K562 (cell line): ENCODE results near the gene CCDC174. TPM values are rescaled to one million over a fixed set of nuclear protein-coding genes. Genes with fewer than 3 reads are reported as not detected.

Experiments
- BACH1 ChIP-seq: fragments of 200-800 bp; sonication (Bioruptor generic); IDR thresholded peaks from 2 replicates; pipeline ENCODE4 v1.6.1; 2016; ENCODE audit warnings: missing genetic modification characterization, missing compliant biosample characterization
- HCFC1 ChIP-seq: IDR thresholded peaks from 2 replicates; pipeline ENCODE4 v1.6.1; 2012; ENCODE audit warnings: low read depth, low read length, improper control_type of control experiment
- ILK ChIP-seq: fragments of 450-650 bp; IDR thresholded peaks from 2 replicates; pipeline ENCODE4 v1.6.1; 2016; ENCODE audit warnings: missing genetic modification characterization, low read depth, mild to moderate bottlenecking, missing compliant biosample characterization, moderate library complexity, borderline replicate concordance
- KDM4B ChIP-seq, 2 experiments: fragments of 450-650 bp in 1 of 2; sonication (generic) in 1 of 2; IDR thresholded peaks; 2 replicates each; pipeline ENCODE4 v1.6.1; 2016 to 2017; ENCODE audit warnings: borderline replicate concordance in 2 of 2, antibody characterized with exemption in 1 of 2, low read depth in 1 of 2, mild to moderate bottlenecking in 1 of 2
- MAZ ChIP-seq, 2 experiments: fragments of 450-650 bp in 1 of 2; sonication (generic) in 1 of 2; formaldehyde crosslinking; IDR thresholded peaks in 1 of 2; conservative IDR thresholded peaks in 1 of 2; 2 replicates each; pipeline versions ENCODE4 v1.4.0 to v1.5.0; 2020; ENCODE audit warnings: mild to moderate bottlenecking in 1 of 2, missing genetic modification reagents in 1 of 2
- OTX1 ChIP-seq: fragments of 450-650 bp; formaldehyde crosslinking; IDR thresholded peaks from 2 replicates; pipeline ENCODE4 v1.4.0; 2022; ENCODE audit warnings: mild to moderate bottlenecking
- PCBP2 ChIP-seq: fragments of 200-400 bp; formaldehyde crosslinking; IDR thresholded peaks from 2 replicates; pipeline ENCODE4 v1.6.1; 2018; ENCODE audit warnings: low read length, low read depth, mild to moderate bottlenecking, moderate library complexity; ENCODE audit not compliant: poor library complexity, severe bottlenecking
- PTRF ChIP-seq: fragments of 450-650 bp; IDR thresholded peaks from 2 replicates; pipeline ENCODE4 v1.6.1; 2016; ENCODE audit warnings: mild to moderate bottlenecking, missing genetic modification characterization, missing compliant biosample characterization
- PYGO2 ChIP-seq: fragments of 450-650 bp; IDR thresholded peaks from 2 replicates; pipeline ENCODE4 v1.6.1; 2016; ENCODE audit warnings: mild to moderate bottlenecking, missing genetic modification characterization, moderate library complexity, missing compliant biosample characterization
- STAG1 ChIP-seq: sonication (generic); formaldehyde crosslinking; IDR thresholded peaks from 2 replicates; pipeline ENCODE4 v1.5.0; 2020; ENCODE audit warnings: missing genetic modification reagents, borderline replicate concordance
- TEAD2 ChIP-seq: fragments of 450-650 bp; IDR thresholded peaks from 2 replicates; pipeline ENCODE4 v1.6.1; 2016; ENCODE audit warnings: missing genetic modification characterization, control low read depth, missing compliant biosample characterization
- TSC22D4 ChIP-seq: fragments of 450-650 bp; IDR thresholded peaks from 2 replicates; pipeline ENCODE4 v1.6.1; 2016; ENCODE audit warnings: missing genetic modification characterization, missing biosample characterization, control low read depth
- ZBTB7A ChIP-seq: IDR thresholded peaks from 2 replicates; pipeline ENCODE4 v1.6.1; 2011; ENCODE audit warnings: low read depth, mild to moderate bottlenecking, low read length, moderate library complexity, borderline replicate concordance; ENCODE audit not compliant: control insufficient read depth
- ZNF766 ChIP-seq: fragments of 200-800 bp; sonication (Bioruptor generic); conservative IDR thresholded peaks from 2 replicates; pipeline ENCODE4 v1.6.1; 2016; ENCODE audit warnings: missing genetic modification characterization, missing compliant biosample characterization
- polyA plus RNA-seq, 8 experiments: library from polyadenylated mRNA; depleted of rRNA in 4 of 8; stranded (reverse) in 5 of 8; unstranded in 3 of 8; fragments of >200 nt; fragmentation: Nextera tagmentation in 2 of 8; fragmentation: Illumina TruSeq in 1 of 8; extraction: Ambion mirVana in 2 of 8; extraction: Trizol in 1 of 8; gene quantifications; 2 replicates each; pipeline versions ENCODE4 v1.2.1 to v1.2.3, GENCODE V29; 2011 to 2014; ENCODE audit warnings: inconsistent platforms in 1 of 8, missing spikeins in 1 of 8
- total RNA-seq, 7 experiments: library from RNA; depleted of rRNA in 6 of 7; stranded (reverse); fragments of >200 nt in 6 of 7; fragmentation: Illumina TruSeq in 2 of 7; extraction: Trizol in 2 of 7; gene quantifications; 2 replicates each; pipeline versions ENCODE4 v1.2.1 to v1.2.3, GENCODE V29; 2011 to 2021; ENCODE audit warnings: low replicate concordance in 1 of 7
- TF ChIP-seq, protein P1 (sequence below): fragments of 250-450 bp; sonication (Bioruptor Pico); IDR thresholded peaks from 2 replicates; pipeline ENCODE4 v1.4.0; 2020
- TF ChIP-seq, protein P2 (sequence below): fragments of 450-650 bp; IDR thresholded peaks from 2 replicates; pipeline ENCODE4 v1.6.1; 2016; ENCODE audit warnings: missing biosample characterization, missing genetic modification characterization
- TF ChIP-seq, protein P3 (sequence below): fragments of 450-650 bp; formaldehyde crosslinking; IDR thresholded peaks from 2 replicates; pipeline ENCODE4 v1.4.0; 2022; ENCODE audit warnings: missing genetic modification characterization
- TF ChIP-seq, protein P4 (sequence below): fragments of 450-650 bp; IDR thresholded peaks from 2 replicates; pipeline ENCODE4 v1.6.1; 2016; ENCODE audit warnings: antibody characterized with exemption

CCDC174 gene
- total and polyA plus RNA-seq, 9 of the 15 experiments (the other 6 are each of a cell fraction or from before 2014, with no cell fraction given) = 7.4 to 41.0 (median 28.5) TPM

DNA sequence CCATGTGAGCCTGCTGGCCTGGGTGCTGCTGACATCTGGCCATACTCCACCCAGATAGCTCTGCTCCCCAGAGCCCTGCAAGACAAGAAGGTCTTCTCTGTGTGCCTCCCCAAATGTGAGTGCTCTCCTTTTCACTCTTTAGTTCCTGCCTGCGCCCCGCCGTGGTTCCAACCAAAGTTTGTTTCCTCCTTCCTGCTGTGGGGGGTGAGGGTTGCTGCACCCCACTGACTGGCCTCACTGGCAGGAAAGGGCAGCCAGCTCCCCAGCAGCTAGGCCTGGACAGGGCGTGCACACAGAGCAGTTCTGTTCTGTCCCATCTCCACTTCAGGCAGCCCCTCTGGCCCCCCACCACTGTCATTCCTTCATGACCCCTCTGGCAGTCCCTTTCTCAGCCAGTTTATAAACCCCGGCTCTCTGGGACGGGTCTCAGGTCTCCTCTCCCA lies 5.4 kb upstream of the CCDC174 start (continued):
- TF ChIP-seq, protein P1, sequence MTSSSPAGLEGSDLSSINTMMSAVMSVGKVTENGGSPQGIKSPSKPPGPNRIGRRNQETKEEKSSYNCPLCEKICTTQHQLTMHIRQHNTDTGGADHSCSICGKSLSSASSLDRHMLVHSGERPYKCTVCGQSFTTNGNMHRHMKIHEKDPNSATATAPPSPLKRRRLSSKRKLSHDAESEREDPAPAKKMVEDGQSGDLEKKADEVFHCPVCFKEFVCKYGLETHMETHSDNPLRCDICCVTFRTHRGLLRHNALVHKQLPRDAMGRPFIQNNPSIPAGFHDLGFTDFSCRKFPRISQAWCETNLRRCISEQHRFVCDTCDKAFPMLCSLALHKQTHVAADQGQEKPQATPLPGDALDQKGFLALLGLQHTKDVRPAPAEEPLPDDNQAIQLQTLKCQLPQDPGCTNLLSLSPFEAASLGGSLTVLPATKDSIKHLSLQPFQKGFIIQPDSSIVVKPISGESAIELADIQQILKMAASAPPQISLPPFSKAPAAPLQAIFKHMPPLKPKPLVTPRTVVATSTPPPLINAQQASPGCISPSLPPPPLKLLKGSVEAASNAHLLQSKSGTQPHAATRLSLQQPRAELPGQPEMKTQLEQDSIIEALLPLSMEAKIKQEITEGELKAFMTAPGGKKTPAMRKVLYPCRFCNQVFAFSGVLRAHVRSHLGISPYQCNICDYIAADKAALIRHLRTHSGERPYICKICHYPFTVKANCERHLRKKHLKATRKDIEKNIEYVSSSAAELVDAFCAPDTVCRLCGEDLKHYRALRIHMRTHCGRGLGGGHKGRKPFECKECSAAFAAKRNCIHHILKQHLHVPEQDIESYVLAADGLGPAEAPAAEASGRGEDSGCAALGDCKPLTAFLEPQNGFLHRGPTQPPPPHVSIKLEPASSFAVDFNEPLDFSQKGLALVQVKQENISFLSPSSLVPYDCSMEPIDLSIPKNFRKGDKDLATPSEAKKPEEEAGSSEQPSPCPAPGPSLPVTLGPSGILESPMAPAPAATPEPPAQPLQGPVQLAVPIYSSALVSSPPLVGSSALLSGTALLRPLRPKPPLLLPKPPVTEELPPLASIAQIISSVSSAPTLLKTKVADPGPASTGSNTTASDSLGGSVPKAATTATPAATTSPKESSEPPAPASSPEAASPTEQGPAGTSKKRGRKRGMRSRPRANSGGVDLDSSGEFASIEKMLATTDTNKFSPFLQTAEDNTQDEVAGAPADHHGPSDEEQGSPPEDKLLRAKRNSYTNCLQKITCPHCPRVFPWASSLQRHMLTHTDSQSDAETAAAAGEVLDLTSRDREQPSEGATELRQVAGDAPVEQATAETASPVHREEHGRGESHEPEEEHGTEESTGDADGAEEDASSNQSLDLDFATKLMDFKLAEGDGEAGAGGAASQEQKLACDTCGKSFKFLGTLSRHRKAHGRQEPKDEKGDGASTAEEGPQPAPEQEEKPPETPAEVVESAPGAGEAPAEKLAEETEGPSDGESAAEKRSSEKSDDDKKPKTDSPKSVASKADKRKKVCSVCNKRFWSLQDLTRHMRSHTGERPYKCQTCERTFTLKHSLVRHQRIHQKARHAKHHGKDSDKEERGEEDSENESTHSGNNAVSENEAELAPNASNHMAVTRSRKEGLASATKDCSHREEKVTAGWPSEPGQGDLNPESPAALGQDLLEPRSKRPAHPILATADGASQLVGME (CRISPR knock-in tag) = no peak
- TF ChIP-seq HCFC1 = no peak
- TF ChIP-seq ILK = no peak
- no peak for TF ChIP-seq STAG1 (CRISPR knock-in tag)
- TF ChIP-seq OTX1 = peak; percentile 53; the same call in 1 of the 2 replicates
- 0 out of 2 replicates have a peak, but pooled peaks have one; percentile 36 for TF ChIP-seq ZBTB7A
- no peak for TF ChIP-seq TSC22D4 (tag)
- TF ChIP-seq MAZ (CRISPR knock-in tag; conservative IDR thresholded peaks at IDR 0.05 in 1 of 2, IDR thresholded peaks at IDR 0.05 in 1 of 2) = 0 out of 4 replicates have a peak, but pooled peaks of 1 of the 2 experiments have one; percentile 40
- TF ChIP-seq, protein P2, sequence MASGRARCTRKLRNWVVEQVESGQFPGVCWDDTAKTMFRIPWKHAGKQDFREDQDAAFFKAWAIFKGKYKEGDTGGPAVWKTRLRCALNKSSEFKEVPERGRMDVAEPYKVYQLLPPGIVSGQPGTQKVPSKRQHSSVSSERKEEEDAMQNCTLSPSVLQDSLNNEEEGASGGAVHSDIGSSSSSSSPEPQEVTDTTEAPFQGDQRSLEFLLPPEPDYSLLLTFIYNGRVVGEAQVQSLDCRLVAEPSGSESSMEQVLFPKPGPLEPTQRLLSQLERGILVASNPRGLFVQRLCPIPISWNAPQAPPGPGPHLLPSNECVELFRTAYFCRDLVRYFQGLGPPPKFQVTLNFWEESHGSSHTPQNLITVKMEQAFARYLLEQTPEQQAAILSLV = no peak
- no peak for TF ChIP-seq BACH1 (tag)
- TF ChIP-seq, protein P3, sequence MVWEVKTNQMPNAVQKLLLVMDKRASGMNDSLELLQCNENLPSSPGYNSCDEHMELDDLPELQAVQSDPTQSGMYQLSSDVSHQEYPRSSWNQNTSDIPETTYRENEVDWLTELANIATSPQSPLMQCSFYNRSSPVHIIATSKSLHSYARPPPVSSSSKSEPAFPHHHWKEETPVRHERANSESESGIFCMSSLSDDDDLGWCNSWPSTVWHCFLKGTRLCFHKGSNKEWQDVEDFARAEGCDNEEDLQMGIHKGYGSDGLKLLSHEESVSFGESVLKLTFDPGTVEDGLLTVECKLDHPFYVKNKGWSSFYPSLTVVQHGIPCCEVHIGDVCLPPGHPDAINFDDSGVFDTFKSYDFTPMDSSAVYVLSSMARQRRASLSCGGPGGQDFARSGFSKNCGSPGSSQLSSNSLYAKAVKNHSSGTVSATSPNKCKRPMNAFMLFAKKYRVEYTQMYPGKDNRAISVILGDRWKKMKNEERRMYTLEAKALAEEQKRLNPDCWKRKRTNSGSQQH = peak; percentile 54; the same call in 1 of the 2 replicates
- TF ChIP-seq KDM4B (IDR thresholded peaks at IDR 0.05; ENCODE audit: borderline replicate concordance in 2 of 2, low read depth in 1 of 2) = 0 out of 4 replicates have a peak, but pooled peaks of 1 of the 2 experiments have one; percentile 25
- TF ChIP-seq, protein P4, sequence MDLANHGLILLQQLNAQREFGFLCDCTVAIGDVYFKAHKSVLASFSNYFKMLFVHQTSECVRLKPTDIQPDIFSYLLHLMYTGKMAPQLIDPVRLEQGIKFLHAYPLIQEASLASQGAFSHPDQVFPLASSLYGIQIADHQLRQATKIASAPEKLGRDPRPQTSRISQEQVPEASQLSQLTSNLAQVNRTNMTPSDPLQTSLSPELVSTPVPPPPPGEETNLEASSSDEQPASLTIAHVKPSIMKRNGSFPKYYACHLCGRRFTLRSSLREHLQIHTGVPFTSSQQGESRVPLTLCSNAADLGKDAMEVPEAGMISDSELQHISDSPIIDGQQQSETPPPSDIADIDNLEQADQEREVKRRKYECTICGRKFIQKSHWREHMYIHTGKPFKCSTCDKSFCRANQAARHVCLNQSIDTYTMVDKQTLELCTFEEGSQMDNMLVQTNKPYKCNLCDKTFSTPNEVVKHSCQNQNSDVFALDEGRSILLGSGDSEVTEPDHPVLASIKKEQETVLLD = no peak
- TF ChIP-seq TEAD2 (tag) = no peak
- 0 out of 2 replicates have a peak, but pooled peaks have one; percentile 41 for TF ChIP-seq PYGO2 (tag)
- no peak for TF ChIP-seq PTRF (tag)
- no peak for TF ChIP-seq PCBP2
- no peak; the same call in 1 of the 2 replicates for TF ChIP-seq ZNF766 (CRISPR knock-in tag)
